HCT116 (cell line): ENCODE results near the gene GRAMD4. TPM values are rescaled to one million over a fixed set of nuclear protein-coding genes. Genes with fewer than 3 reads are reported as not detected.

ENCODE experiments used
- ATAC-seq: fragments of 200-7000 bp; cut with Tn5 transposase; 2 replicates; pipeline ENCODE4 v1.9.1; 2020; ENCODE audit warnings: mild to moderate bottlenecking, moderate library complexity
- BruUV-seq: library from RNA; stranded (reverse); fragments of 400-500 nt; replicated peaks from 2 replicates; lab custom pipeline; 2021; lab: Mats Ljungman, UMichigan
- CTCF ChIA-PET: fragments of 300-600 bp; sonication (Branson Sonifier 250); formaldehyde crosslinking; loops from one replicate; lab custom pipeline; 2021; ENCODE audit warnings: antibody characterized with exemption; lab: Charles Lee
- POLR2A ChIA-PET: fragments of 300-600, 350-600 bp; sonication (Branson Sonifier 250); formaldehyde crosslinking; loops from one replicate; lab custom pipeline; 2021; ENCODE audit warnings: antibody characterized with exemption; lab: Charles Lee
- RAD21 ChIA-PET, 2 experiments: fragments of 300-600 bp; sonication (Branson Sonifier 250); formaldehyde crosslinking; loops; one replicate each; lab custom pipeline; 2023; ENCODE audit warnings: low total read pairs in 2 of 2; ENCODE audit not compliant: uncharacterized antibody in 2 of 2, unreplicated experiment in 2 of 2, low non-redundant PET in 1 of 2; lab: Charles Lee
- DNase-seq: peaks from one replicate; pipeline ENCODE4 v3.0.0-alpha.2; 2010; ENCODE audit warnings: low read depth, low spot score
- H2AFZ ChIP-seq: fragments of 200-600 bp; shearing (Covaris generic), sonication (generic); 2 replicates; pipeline ENCODE4 v1.6.1; 2017; ENCODE audit warnings: low read depth, mixed run types, mixed read lengths, antibody characterized with exemption, low read length; ENCODE audit not compliant: poor library complexity, severe bottlenecking
- H3K27ac ChIP-seq: 2 replicates; pipeline ENCODE4 v1.5.1; 2012; ENCODE audit warnings: low read depth, low read length
- H3K27me3 ChIP-seq: fragments of 200-600 bp; sonication (generic); 2 replicates; pipeline ENCODE4 v1.6.1; 2016; ENCODE audit warnings: mixed run types, low read length, mixed read lengths; ENCODE audit not compliant: insufficient read depth
- H3K36me3 ChIP-seq, 2 experiments: fragments of 200-500 bp in 1 of 2; fragments of 200-600 bp in 1 of 2; sonication (Bioruptor generic) in 1 of 2; sonication (generic) in 1 of 2; 2 replicates each; pipeline versions ENCODE4 v1.5.1 to v1.6.1; 2014 to 2016; ENCODE audit warnings: low read length in 2 of 2, inconsistent platforms in 1 of 2, mixed read lengths in 1 of 2, mixed run types in 1 of 2; ENCODE audit not compliant: insufficient read depth in 2 of 2, control insufficient read depth in 1 of 2
- H3K4me1 ChIP-seq, 2 experiments: fragments of 200-600 bp in 1 of 2; sonication (generic) in 1 of 2; 2 replicates each; pipeline versions ENCODE4 v1.5.1 to v1.6.1; 2012 to 2017; ENCODE audit warnings: low read length in 2 of 2, inconsistent platforms in 1 of 2, mild to moderate bottlenecking in 1 of 2, mixed read lengths in 1 of 2, mixed run types in 1 of 2, moderate library complexity in 1 of 2; ENCODE audit not compliant: insufficient read depth in 2 of 2, control insufficient read depth in 1 of 2
- H3K4me2 ChIP-seq: fragments of 200-600 bp; sonication (generic); 2 replicates; pipeline ENCODE4 v1.6.1; 2017; ENCODE audit warnings: mixed run types, low read length, mixed read lengths
- H3K4me3 ChIP-seq, 2 experiments: fragments of 200-600 bp in 1 of 2; sonication (generic) in 1 of 2; replicated peaks in 1 of 2; 2 replicates each; pipeline ENCODE4 v1.5.1; 2011 to 2016; ENCODE audit warnings: low read length in 2 of 2, control low read depth in 1 of 2, low read depth in 1 of 2, mild to moderate bottlenecking in 1 of 2, mixed read lengths in 1 of 2, mixed run types in 1 of 2
- H3K79me2 ChIP-seq: fragments of 200-600 bp; sonication (generic); 2 replicates; pipeline ENCODE4 v1.6.1; 2017; ENCODE audit warnings: mild to moderate bottlenecking, mixed run types, low read length, moderate library complexity, mixed read lengths; ENCODE audit not compliant: insufficient read depth
- H3K9ac ChIP-seq: fragments of 200-600 bp; sonication (generic); 2 replicates; pipeline ENCODE4 v1.6.1; 2016; ENCODE audit warnings: low read length, mixed read lengths
- H3K9me2 ChIP-seq: fragments of 200-600 bp; sonication (generic), shearing (Covaris generic); 2 replicates; pipeline ENCODE4 v1.6.1; 2017; ENCODE audit warnings: mixed run types, mild to moderate bottlenecking, moderate library complexity; ENCODE audit not compliant: insufficient read depth
- H3K9me3 ChIP-seq, 2 experiments: fragments of 200-500 bp in 1 of 2; fragments of 200-600 bp in 1 of 2; sonication (Bioruptor generic) in 1 of 2; sonication (generic) in 1 of 2; 2 replicates each; pipeline ENCODE4 v1.6.1; 2014 to 2017; ENCODE audit warnings: low read length in 2 of 2, mixed read lengths in 2 of 2, inconsistent platforms in 1 of 2, low read depth in 1 of 2, mild to moderate bottlenecking in 1 of 2, mixed run types in 1 of 2, moderate library complexity in 1 of 2; ENCODE audit not compliant: control insufficient read depth in 1 of 2, insufficient read depth in 1 of 2
- H4K20me1 ChIP-seq: fragments of 200-600 bp; sonication (generic), shearing (Covaris generic); 2 replicates; pipeline ENCODE4 v1.6.1; 2017; ENCODE audit warnings: mixed run types, mild to moderate bottlenecking, moderate library complexity; ENCODE audit not compliant: insufficient read depth
- ATF3 ChIP-seq: IDR thresholded peaks from 2 replicates; pipeline ENCODE4 v1.6.1; 2012
- CBX3 ChIP-seq: IDR thresholded peaks from 2 replicates; pipeline ENCODE4 v1.6.1; 2012; ENCODE audit warnings: low read depth
- CEBPB ChIP-seq: IDR thresholded peaks from 2 replicates; pipeline ENCODE4 v1.6.1; 2012; ENCODE audit warnings: low read depth
- ELF1 ChIP-seq: IDR thresholded peaks from 2 replicates; pipeline ENCODE4 v1.6.1; 2012; ENCODE audit warnings: low read depth, borderline replicate concordance
- EZH2 ChIP-seq: fragments of 200-600 bp; sonication (generic); IDR thresholded peaks from 2 replicates; pipeline ENCODE4 v1.6.1; 2017; ENCODE audit warnings: antibody characterized with exemption, mixed run types
- EZH2phosphoT487 ChIP-seq: fragments of 200-600 bp; IDR thresholded peaks from 2 replicates; pipeline ENCODE4 v1.6.1; 2018; ENCODE audit warnings: antibody characterized with exemption, borderline replicate concordance
- MAX ChIP-seq: IDR thresholded peaks from 2 replicates; pipeline ENCODE4 v1.6.1; 2012
- RAD21 ChIP-seq: IDR thresholded peaks from 2 replicates; pipeline ENCODE4 v1.6.1; 2012; ENCODE audit warnings: low read depth, mild to moderate bottlenecking
- REST ChIP-seq: IDR thresholded peaks from 2 replicates; pipeline ENCODE4 v1.6.1; 2012; ENCODE audit warnings: low read depth
- SIN3A ChIP-seq: IDR thresholded peaks from 2 replicates; pipeline ENCODE4 v1.6.1; 2012; ENCODE audit warnings: low read depth
- SP1 ChIP-seq: IDR thresholded peaks from 2 replicates; pipeline ENCODE4 v1.6.1; 2012; ENCODE audit warnings: low read depth
- ZFX ChIP-seq: fragments of 450-650 bp; IDR thresholded peaks from 2 replicates; pipeline ENCODE4 v1.6.1; 2017
- ZNF274 ChIP-seq: fragments of 200-500 bp; sonication (Bioruptor generic); IDR thresholded peaks from 2 replicates; pipeline ENCODE4 v1.6.1; 2014; ENCODE audit warnings: mild to moderate bottlenecking, low read depth, low read length, inconsistent platforms
- intact Hi-C: fragments of 100-400 bp; cut with micrococcal nuclease; formaldehyde crosslinking; loops from 2 replicates; pipeline ENCODE4 v1.10.0; 2022
- total RNA-seq: library from RNA; stranded (reverse); gene quantifications from one replicate; pipeline ENCODE4 v1.2.1, GENCODE V29; 2021; ENCODE audit not compliant: unreplicated experiment

The GRAMD4 gene
- total RNA-seq, 1 experiment from 2014 or later = 25.8 TPM

DNA sequence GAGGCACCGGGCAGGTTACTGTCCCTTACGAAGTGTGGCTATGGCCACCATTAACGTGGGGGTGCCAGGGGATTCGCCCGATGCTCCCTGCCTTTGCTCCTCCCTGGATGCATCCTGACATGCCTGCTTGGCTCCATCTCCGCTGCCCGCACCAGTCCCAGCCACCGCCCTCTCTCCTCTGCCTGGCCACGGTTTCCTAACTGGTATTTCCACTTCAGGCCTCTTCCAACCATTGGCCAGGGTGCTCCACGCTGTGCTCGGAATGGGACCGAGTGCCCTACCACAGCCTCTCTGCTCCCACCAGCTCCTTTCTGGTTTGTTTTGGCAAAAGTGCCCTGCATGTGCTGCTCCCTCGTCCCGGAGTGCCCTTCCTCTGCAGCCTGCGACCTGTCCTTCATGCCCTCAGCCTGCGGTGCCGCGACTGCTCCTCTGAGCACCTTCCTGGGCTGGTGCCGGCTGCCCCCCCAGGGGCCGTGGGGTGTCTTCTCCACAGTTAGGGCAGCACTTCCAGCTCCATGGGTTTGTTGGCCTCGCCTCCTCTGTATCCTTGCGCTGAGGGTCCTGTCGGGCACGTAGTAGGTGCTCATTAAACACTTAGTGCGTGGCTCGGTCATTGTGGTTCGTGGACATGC lies 12.6 kb upstream of the GRAMD4 start:
- Histone ChIP-seq H3K79me2 (no peaks in the 10 kb centered on the region), H2AFZ (no peak overlapping the region), H3K4me3 (no peak overlapping the region), H3K9ac (no peak overlapping the region), H3K36me3 (no peaks in the 10 kb centered on the region), H3K27ac (no peak overlapping the region)
- ATAC-seq = no peak
- RAD21 ChIA-PET = no interaction called here
- BruUV-seq = no TSS peak
- POLR2A ChIA-PET = no interaction called here
- intact Hi-C loops = no loop called here
- DNase-seq = no peak
- CTCF ChIA-PET = no interaction called here
- TF ChIP-seq CBX3 (no peak), SIN3A (no peak), ZFX (no peak), MAX (no peak), EZH2 (no peak), SP1 (no peak), EZH2phosphoT487 (no peak), ELF1 (no peak), ATF3 (no peak), ZNF274 (no peak), REST (no peak), RAD21 (no peak), CEBPB (no peak)
- TF ChIP-seq, all 23 proteins: peak for 0
- H3K9me2 ChIP-seq = no peaks in the 10 kb centered on the region
- no peaks in the 10 kb centered on the region for H3K9me3 ChIP-seq
- no peak overlapping the region for H3K4me2 ChIP-seq
- H3K27me3 ChIP-seq = no peaks in the 10 kb centered on the region
- H4K20me1 ChIP-seq = no peaks in the 10 kb centered on the region
- no peaks in the 10 kb centered on the region for H3K4me1 ChIP-seq
